OCI-LY7 (cell line): ENCODE data around the gene ZNF195. TPM values are rescaled to one million over a fixed set of nuclear protein-coding genes. Genes with fewer than 3 reads are reported as not detected.

ENCODE experiments used
- BruUV-seq: library from RNA; stranded (reverse); fragments of 400-500 nt; replicated peaks from 2 replicates; lab custom pipeline; 2021; lab: Mats Ljungman, UMichigan
- CTCF ChIA-PET: fragments of 300-600 bp; sonication (Branson Sonifier 250); formaldehyde crosslinking; loops from one replicate; lab custom pipeline; 2022; ENCODE audit warnings: antibody characterized with exemption; ENCODE audit not compliant: unreplicated experiment; lab: Charles Lee
- POLR2A ChIA-PET: fragments of 300-600 bp; sonication (Branson Sonifier 250); formaldehyde crosslinking; loops from one replicate; lab custom pipeline; 2022; ENCODE audit warnings: antibody characterized with exemption; lab: Charles Lee
- DNase-seq: peaks from one replicate; pipeline ENCODE4 v3.0.0-alpha.2; 2015; ENCODE audit warnings: low spot score
- H2AFZ ChIP-seq: fragments of 200-600 bp; sonication (generic), shearing (Covaris generic); 2 replicates; pipeline ENCODE4 v1.6.1; 2014; ENCODE audit warnings: mild to moderate bottlenecking, antibody characterized with exemption, low read length, moderate library complexity
- H3K27ac ChIP-seq: fragments of 200-600 bp; sonication (generic); 2 replicates; pipeline ENCODE4 v1.5.1; 2014; ENCODE audit warnings: mixed run types, low read depth, mild to moderate bottlenecking, moderate library complexity, low read length, inconsistent platforms; ENCODE audit not compliant: poor library complexity, severe bottlenecking
- H3K36me3 ChIP-seq: fragments of 200-600 bp; sonication (generic); 2 replicates; pipeline ENCODE4 v1.6.1; 2014; ENCODE audit warnings: mild to moderate bottlenecking, antibody characterized with exemption, low read length, moderate library complexity, mixed read lengths; ENCODE audit not compliant: insufficient read depth
- H3K4me1 ChIP-seq: fragments of 200-600 bp; sonication (generic); 2 replicates; pipeline ENCODE4 v1.5.1; 2014; ENCODE audit warnings: mild to moderate bottlenecking, low read length; ENCODE audit not compliant: insufficient read depth, poor library complexity, severe bottlenecking
- H3K4me2 ChIP-seq: fragments of 200-600 bp; sonication (generic); 2 replicates; pipeline ENCODE4 v1.6.1; 2014; ENCODE audit warnings: mild to moderate bottlenecking, low read length
- H3K4me3 ChIP-seq: fragments of 200-600 bp; sonication (generic); 2 replicates; pipeline ENCODE4 v1.5.1; 2014; ENCODE audit warnings: mild to moderate bottlenecking, low read depth, low read length; ENCODE audit not compliant: poor library complexity, severe bottlenecking
- H3K79me2 ChIP-seq: fragments of 200-600 bp; sonication (generic); 2 replicates; pipeline ENCODE4 v1.6.1; 2016; ENCODE audit warnings: low read depth, mild to moderate bottlenecking, low read length, moderate library complexity, mixed read lengths; ENCODE audit not compliant: insufficient read depth
- H3K9me2 ChIP-seq: fragments of 200-600 bp; sonication (generic); 2 replicates; pipeline ENCODE4 v1.6.1; 2016; ENCODE audit warnings: mild to moderate bottlenecking, low read length, mixed read lengths; ENCODE audit not compliant: insufficient read depth
- H3K9me3 ChIP-seq: fragments of 200-600 bp; sonication (generic); 2 replicates; pipeline ENCODE4 v1.6.1; 2014; ENCODE audit warnings: mild to moderate bottlenecking, mixed run types, low read length, mixed read lengths
- H4K20me1 ChIP-seq: fragments of 200-600 bp; sonication (generic); 2 replicates; pipeline ENCODE4 v1.6.1; 2014; ENCODE audit warnings: mild to moderate bottlenecking, antibody characterized with exemption, low read length, moderate library complexity, mixed read lengths; ENCODE audit not compliant: insufficient read depth
- EZH2phosphoT487 ChIP-seq: fragments of 200-600 bp; sonication (generic); IDR thresholded peaks from 2 replicates; pipeline ENCODE4 v1.6.1; 2018; ENCODE audit warnings: low read depth, borderline replicate concordance, mild to moderate bottlenecking, mixed run types, antibody characterized with exemption, low read length, moderate library complexity, mixed read lengths
- intact Hi-C: fragments of 100-400 bp; cut with micrococcal nuclease; formaldehyde crosslinking; loops from one replicate; pipeline ENCODE4 v1.10.0; 2022; ENCODE audit not compliant: unreplicated experiment
- total RNA-seq, 2 experiments: library from RNA; depleted of rRNA in 1 of 2; stranded (reverse); fragments of >200 nt in 1 of 2; shearing (Covaris generic) in 1 of 2; gene quantifications; 2 replicates each; pipeline ENCODE4 v1.2.3, GENCODE V29; 2014 to 2022
- TF ChIP-seq, protein P1 (sequence below): fragments of 200-600 bp; sonication (generic); conservative IDR thresholded peaks from 2 replicates; pipeline ENCODE4 v1.5.1; 2014; ENCODE audit warnings: mild to moderate bottlenecking, antibody characterized with exemption, low read length, moderate library complexity, mixed read lengths

The ZNF195 gene
- total RNA-seq, 2 experiments from 2014 or later: 82.3 to 95.7 TPM

- peaks cover 61% of the 10 kb centered on the region for H3K36me3 ChIP-seq
- H3K4me2 ChIP-seq: no peak overlapping the region
- ChIA-PET POLR2A (interaction anchor here (0.6 kb wide), 1 partner anchor 11 kb away, joined by 3 read pairs; no protein-coding TSS in a partner anchor), CTCF (no interaction called here)
- peaks cover 49% of the 10 kb centered on the region for H3K9me3 ChIP-seq
- TF ChIP-seq, protein P1, sequence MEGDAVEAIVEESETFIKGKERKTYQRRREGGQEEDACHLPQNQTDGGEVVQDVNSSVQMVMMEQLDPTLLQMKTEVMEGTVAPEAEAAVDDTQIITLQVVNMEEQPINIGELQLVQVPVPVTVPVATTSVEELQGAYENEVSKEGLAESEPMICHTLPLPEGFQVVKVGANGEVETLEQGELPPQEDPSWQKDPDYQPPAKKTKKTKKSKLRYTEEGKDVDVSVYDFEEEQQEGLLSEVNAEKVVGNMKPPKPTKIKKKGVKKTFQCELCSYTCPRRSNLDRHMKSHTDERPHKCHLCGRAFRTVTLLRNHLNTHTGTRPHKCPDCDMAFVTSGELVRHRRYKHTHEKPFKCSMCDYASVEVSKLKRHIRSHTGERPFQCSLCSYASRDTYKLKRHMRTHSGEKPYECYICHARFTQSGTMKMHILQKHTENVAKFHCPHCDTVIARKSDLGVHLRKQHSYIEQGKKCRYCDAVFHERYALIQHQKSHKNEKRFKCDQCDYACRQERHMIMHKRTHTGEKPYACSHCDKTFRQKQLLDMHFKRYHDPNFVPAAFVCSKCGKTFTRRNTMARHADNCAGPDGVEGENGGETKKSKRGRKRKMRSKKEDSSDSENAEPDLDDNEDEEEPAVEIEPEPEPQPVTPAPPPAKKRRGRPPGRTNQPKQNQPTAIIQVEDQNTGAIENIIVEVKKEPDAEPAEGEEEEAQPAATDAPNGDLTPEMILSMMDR: no peak
- no peak for TF ChIP-seq EZH2phosphoT487
- no peak for DNase-seq
- H3K79me2 ChIP-seq: no peaks in the 10 kb centered on the region
- intact Hi-C loops: no loop called here
- no peak overlapping the region for H3K27ac ChIP-seq
- no peak overlapping the region for H3K4me3 ChIP-seq
- H2AFZ ChIP-seq: no peak overlapping the region
- no TSS peak for BruUV-seq
- no peaks in the 10 kb centered on the region for H3K9me2 ChIP-seq
- H3K4me1 ChIP-seq: no peaks in the 10 kb centered on the region
- no peaks in the 10 kb centered on the region for H4K20me1 ChIP-seq
Observed at GRCh38 chr11:3357994-3358676, 20.8 kb downstream of the ZNF195 start.

- no peak overlapping the region for H3K4me3 ChIP-seq
- DNase-seq: no peak
- H3K9me3 ChIP-seq: peaks cover 41% of the 10 kb centered on the region
- no TSS peak for BruUV-seq
- intact Hi-C loops: no loop called here
- H3K36me3 ChIP-seq: peaks cover 52% of the 10 kb centered on the region
- H3K79me2 ChIP-seq: no peaks in the 10 kb centered on the region
- H4K20me1 ChIP-seq: no peaks in the 10 kb centered on the region
- no peak for TF ChIP-seq EZH2phosphoT487
- TF ChIP-seq, protein P1: no peak
- ChIA-PET CTCF (no interaction called here), POLR2A (no interaction called here)
- no peak overlapping the region for H2AFZ ChIP-seq
- H3K4me2 ChIP-seq: no peak overlapping the region
- H3K27ac ChIP-seq: no peak overlapping the region
- no peaks in the 10 kb centered on the region for H3K4me1 ChIP-seq
- H3K9me2 ChIP-seq: no peaks in the 10 kb centered on the region
Observed at GRCh38 chr11:3357302-3357701, 21.6 kb downstream of the ZNF195 start.

DNA sequence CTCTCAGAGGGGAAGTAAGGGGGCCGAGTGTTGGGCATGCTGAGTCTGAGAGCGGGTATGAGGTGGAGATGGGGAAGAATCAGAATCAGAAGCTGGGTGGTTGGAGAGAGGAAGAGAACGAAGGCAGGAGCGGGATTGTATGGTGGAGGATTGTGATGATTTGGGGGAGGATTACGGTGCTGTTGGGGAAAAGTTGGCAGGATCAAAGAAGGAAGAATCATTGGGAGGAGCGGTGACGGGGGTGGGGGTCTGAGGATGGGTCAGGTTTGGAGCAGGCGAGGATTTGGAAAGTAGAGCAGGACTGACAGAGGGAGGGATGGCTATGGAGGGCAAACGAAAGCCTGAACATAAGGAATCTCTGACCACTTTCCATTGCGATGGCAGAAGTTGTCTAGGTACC, 22.1 kb downstream of the ZNF195 start:
- H2AFZ ChIP-seq: no peak overlapping the region
- TF ChIP-seq, protein P1: no peak
- no peak for TF ChIP-seq EZH2phosphoT487
- peaks cover 39% of the 10 kb centered on the region for H3K9me3 ChIP-seq
- no peak overlapping the region for H3K4me3 ChIP-seq
- no peaks in the 10 kb centered on the region for H3K4me1 ChIP-seq
- H3K9me2 ChIP-seq: no peaks in the 10 kb centered on the region
- no peaks in the 10 kb centered on the region for H3K79me2 ChIP-seq
- H3K36me3 ChIP-seq: peaks cover 48% of the 10 kb centered on the region
- H3K27ac ChIP-seq: no peak overlapping the region
- H3K4me2 ChIP-seq: no peak overlapping the region
- no peak for DNase-seq
- H4K20me1 ChIP-seq: no peaks in the 10 kb centered on the region
- POLR2A ChIA-PET: no interaction called here
- no TSS peak for BruUV-seq
- intact Hi-C loops: no loop called here
- CTCF ChIA-PET: no interaction called here
